Uterus (tissue), 4 donors: ENCODE data around the gene KCTD18. TPM values are rescaled to one million over a fixed set of nuclear protein-coding genes. Genes with fewer than 3 reads are reported as not detected.

ENCODE experiments used
- DNase-seq, 2 donors: peaks; one replicate each; pipeline ENCODE4 v3.0.0-alpha.2; 2019 to 2020
- H3K27ac ChIP-seq, 2 donors: fragments of 200-600 bp; sonication (generic); 1 replicate in 1 of 2; 2 replicates in 1 of 2; pipeline ENCODE4 v1.5.1; 2016 to 2018
- H3K27me3 ChIP-seq, 2 donors: fragments of 200-600 bp; sonication (generic); one replicate each; pipeline ENCODE4 v1.5.1; 2018 to 2019; ENCODE audit warnings: control low read depth in 1 of 2
- H3K36me3 ChIP-seq, 2 donors: fragments of 200-600 bp; sonication (generic); one replicate each; pipeline ENCODE4 v1.5.1; 2019; ENCODE audit warnings: control low read depth in 1 of 2
- H3K4me1 ChIP-seq, 2 donors: fragments of 200-600 bp; sonication (generic); one replicate each; pipeline ENCODE4 v1.5.1; 2018 to 2019; ENCODE audit warnings: control low read depth in 1 of 2
- H3K4me3 ChIP-seq, 2 donors: fragments of 200-600 bp; sonication (generic); 1 replicate in 1 of 2; 2 replicates in 1 of 2; pipeline ENCODE4 v1.5.1; 2018 to 2019; ENCODE audit warnings: mild to moderate bottlenecking in 1 of 2
- H3K9me3 ChIP-seq, 2 donors: fragments of 200-600 bp; sonication (generic); one replicate each; pipeline ENCODE4 v1.5.1; 2019; ENCODE audit warnings: control low read depth in 1 of 2
- POLR2A ChIP-seq, 2 donors: fragments of 450-650 bp; IDR thresholded peaks; one replicate each; pipeline ENCODE4 v1.6.1; 2016; ENCODE audit warnings: antibody characterized with exemption in 2 of 2, mild to moderate bottlenecking in 1 of 2, moderate library complexity in 1 of 2
- intact Hi-C: fragments of 100-400 bp; cut with DNase I; formaldehyde crosslinking; loops from one replicate; pipeline ENCODE4 v1.15.1; 2023; ENCODE audit warnings: low total_unique reads
- total RNA-seq, 4 donors: library from RNA; depleted of rRNA in 3 of 4; stranded (reverse); fragments of >200 nt in 3 of 4; gene quantifications; one replicate each; pipeline versions ENCODE4 v1.1.0 to v1.2.4, GENCODE V29; 2014 to 2023
- TF ChIP-seq, protein P1 (sequence below), 4 experiments: fragments of 200-600 bp in 2 of 4; fragments of 450-650 bp in 2 of 4; sonication (generic) in 2 of 4; IDR thresholded peaks; one replicate each; pipeline ENCODE4 v1.5.1; 2016 to 2019; ENCODE audit warnings: antibody characterized with exemption in 4 of 4, mild to moderate bottlenecking in 2 of 4, moderate library complexity in 1 of 4
- donor health status: DM: yes; HTN: yes; CAD: no.

KCTD18 gene
- total RNA-seq, 4 donors from 2014 or later, result 10.5 to 77.4 (median 16.9) TPM

DNA sequence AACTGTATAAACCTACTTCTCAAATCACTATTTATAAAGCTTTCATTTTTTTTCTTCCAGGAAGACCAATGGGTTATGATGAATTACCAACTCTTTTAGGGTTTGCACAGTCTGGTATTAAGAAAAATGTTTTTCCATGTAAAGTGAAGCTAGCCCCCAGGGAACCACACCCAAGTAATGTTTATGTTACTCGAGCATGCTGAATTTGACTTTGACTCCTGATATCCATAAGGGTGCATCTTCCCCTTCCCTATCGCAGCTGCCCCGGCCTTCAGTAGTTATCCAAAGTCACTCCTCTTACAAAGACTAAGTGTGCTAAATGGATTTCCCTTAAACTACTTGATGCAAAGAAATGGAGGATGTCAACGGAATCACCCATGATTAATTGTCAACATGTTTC lies 21.7 kb downstream of the KCTD18 start:
- no peaks in the 10 kb centered on the region for H3K36me3 ChIP-seq
- no peaks in the 10 kb centered on the region for H3K27me3 ChIP-seq
- DNase-seq, result no peak
- H3K4me3 ChIP-seq, result no peak overlapping the region
- no peaks in the 10 kb centered on the region for H3K4me1 ChIP-seq
- intact Hi-C loops, result no loop called here
- no peaks in the 10 kb centered on the region for H3K9me3 ChIP-seq
- no peak for TF ChIP-seq POLR2A (IDR thresholded peaks at IDR 0.05)
- TF ChIP-seq, protein P1, sequence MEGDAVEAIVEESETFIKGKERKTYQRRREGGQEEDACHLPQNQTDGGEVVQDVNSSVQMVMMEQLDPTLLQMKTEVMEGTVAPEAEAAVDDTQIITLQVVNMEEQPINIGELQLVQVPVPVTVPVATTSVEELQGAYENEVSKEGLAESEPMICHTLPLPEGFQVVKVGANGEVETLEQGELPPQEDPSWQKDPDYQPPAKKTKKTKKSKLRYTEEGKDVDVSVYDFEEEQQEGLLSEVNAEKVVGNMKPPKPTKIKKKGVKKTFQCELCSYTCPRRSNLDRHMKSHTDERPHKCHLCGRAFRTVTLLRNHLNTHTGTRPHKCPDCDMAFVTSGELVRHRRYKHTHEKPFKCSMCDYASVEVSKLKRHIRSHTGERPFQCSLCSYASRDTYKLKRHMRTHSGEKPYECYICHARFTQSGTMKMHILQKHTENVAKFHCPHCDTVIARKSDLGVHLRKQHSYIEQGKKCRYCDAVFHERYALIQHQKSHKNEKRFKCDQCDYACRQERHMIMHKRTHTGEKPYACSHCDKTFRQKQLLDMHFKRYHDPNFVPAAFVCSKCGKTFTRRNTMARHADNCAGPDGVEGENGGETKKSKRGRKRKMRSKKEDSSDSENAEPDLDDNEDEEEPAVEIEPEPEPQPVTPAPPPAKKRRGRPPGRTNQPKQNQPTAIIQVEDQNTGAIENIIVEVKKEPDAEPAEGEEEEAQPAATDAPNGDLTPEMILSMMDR (IDR thresholded peaks at IDR 0.05), result no peak
- H3K27ac ChIP-seq, result no peak overlapping the region

DNA sequence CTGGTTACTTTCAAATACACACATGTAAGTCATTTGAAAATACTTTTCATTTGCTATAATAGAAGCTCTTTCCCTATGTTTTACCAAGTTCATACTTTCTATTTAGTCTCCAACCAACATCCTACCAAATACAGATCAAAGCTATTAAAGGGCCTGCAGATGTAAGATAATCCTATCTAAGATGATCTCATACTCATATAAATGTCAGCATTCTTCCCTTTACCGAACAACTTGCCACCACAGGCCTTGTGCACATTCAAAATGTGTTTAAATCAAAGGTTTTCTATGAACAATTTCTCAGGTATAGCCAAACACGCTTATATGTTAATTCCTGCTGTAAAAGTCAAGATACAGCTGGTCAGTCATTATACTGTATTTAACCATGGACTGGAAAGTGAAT lies 23.3 kb downstream of the KCTD18 start:
- TF ChIP-seq, protein P1 (IDR thresholded peaks at IDR 0.05), result no peak
- no peak for TF ChIP-seq POLR2A (IDR thresholded peaks at IDR 0.05)

GRCh38 chr2:200484934-200485333 lies 24.9 kb downstream of the KCTD18 start:
- H3K4me1 ChIP-seq, result no peaks in the 10 kb centered on the region

More for the DNA sequence above, 23.3 kb downstream of the KCTD18 start:
- DNase-seq, result no peak
- H3K4me1 ChIP-seq, result no peaks in the 10 kb centered on the region
- H3K9me3 ChIP-seq, result no peaks in the 10 kb centered on the region
- H3K27me3 ChIP-seq, result no peaks in the 10 kb centered on the region
- intact Hi-C loops, result no loop called here
- H3K36me3 ChIP-seq, result no peaks in the 10 kb centered on the region
- no peak overlapping the region for H3K4me3 ChIP-seq
- no peak overlapping the region for H3K27ac ChIP-seq

GRCh38 chr2:200483729-200484198 lies 26.1 kb downstream of the KCTD18 start:
- TF ChIP-seq, protein P1 (IDR thresholded peaks at IDR 0.05), result no peak
- TF ChIP-seq POLR2A (IDR thresholded peaks at IDR 0.05), result no peak
- H3K27ac ChIP-seq, result no peak overlapping the region
- no peak overlapping the region for H3K4me3 ChIP-seq
- no peaks in the 10 kb centered on the region for H3K4me1 ChIP-seq
- intact Hi-C loops, result no loop called here
- no peak for DNase-seq
- H3K27me3 ChIP-seq, result no peaks in the 10 kb centered on the region
- no peaks in the 10 kb centered on the region for H3K36me3 ChIP-seq
- no peaks in the 10 kb centered on the region for H3K9me3 ChIP-seq

More at GRCh38 chr2:200484934-200485333, 24.9 kb downstream of the KCTD18 start:
- Histone ChIP-seq H3K27ac (no peak overlapping the region), H3K4me3 (no peak overlapping the region), H3K36me3 (no peaks in the 10 kb centered on the region), H3K27me3 (no peaks in the 10 kb centered on the region), H3K9me3 (no peaks in the 10 kb centered on the region)
- no peak for DNase-seq
- TF ChIP-seq, protein P1 (IDR thresholded peaks at IDR 0.05), result no peak
- TF ChIP-seq POLR2A (IDR thresholded peaks at IDR 0.05), result no peak
- intact Hi-C loops, result no loop called here

DNA sequence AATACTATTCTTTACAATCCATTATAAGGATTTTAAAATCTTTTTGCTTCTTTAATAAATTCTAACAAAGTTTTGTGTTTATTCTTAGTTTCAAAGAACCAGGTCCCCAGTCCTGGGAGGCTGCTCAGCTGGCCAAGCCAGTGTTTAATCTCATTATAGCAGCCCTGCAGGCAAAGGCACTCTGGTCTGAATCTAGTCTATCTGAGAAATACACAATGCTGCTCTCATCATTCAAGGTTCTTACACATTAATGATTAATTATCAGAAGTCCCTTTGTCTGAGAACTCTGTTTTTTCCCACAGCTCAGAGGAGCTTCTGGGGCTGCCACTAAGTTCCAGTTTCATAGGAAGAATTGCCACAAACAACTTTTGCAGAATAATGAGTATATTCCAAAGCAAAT lies 27.7 kb downstream of the KCTD18 start:
- Histone ChIP-seq H3K9me3 (no peaks in the 10 kb centered on the region), H3K27ac (no peak overlapping the region), H3K27me3 (no peaks in the 10 kb centered on the region), H3K36me3 (no peaks in the 10 kb centered on the region), H3K4me1 (no peaks in the 10 kb centered on the region), H3K4me3 (no peak overlapping the region)
- no peak for DNase-seq
- intact Hi-C loops, result no loop called here
- TF ChIP-seq, protein P1 (IDR thresholded peaks at IDR 0.05), result no peak
- no peak for TF ChIP-seq POLR2A (IDR thresholded peaks at IDR 0.05)
